ENCODE data around the gene TOB2. TPM values are rescaled to one million over a fixed set of nuclear protein-coding genes. Genes with fewer than 3 reads are reported as not detected.

TOB2 gene
- total and polyA plus RNA-seq, 2 experiments from 2014 or later = 29.6 to 35.7 TPM

- no peaks in the 10 kb centered on the region for H3K36me3 ChIP-seq (ENCODE audit: low read depth)
- no peak overlapping the region for H2AFZ ChIP-seq
- peaks cover 5% of the 10 kb centered on the region; the same call in 1 of the 2 replicates for H3K79me2 ChIP-seq (ENCODE audit: insufficient read depth)
- H3F3A ChIP-seq (ENCODE audit: insufficient read depth) = no peaks in the 10 kb centered on the region
- TF ChIP-seq EZH2 (IDR thresholded peaks at IDR 0.05; ENCODE audit: insufficient read depth, poor library complexity, severe bottlenecking) (no peak), EZH2phosphoT487 (IDR thresholded peaks at IDR 0.05; ENCODE audit: insufficient read depth, low read depth) (no peak)
- no peak overlapping the region for H3K4me2 ChIP-seq (ENCODE audit: unreplicated experiment)
- WGBS, 2 experiments (ENCODE audit: low coverage in 1 of 2, low lambda C conversion rate in 2 of 2, missing lambda C conversion rate in 2 of 2) = 97 to 99% methylated on average over 9 of the region's 9 CpGs
- no peak overlapping the region for H3K27ac ChIP-seq
- no peaks in the 10 kb centered on the region for H3K9me2 ChIP-seq (ENCODE audit: insufficient read depth)
- H3K9ac ChIP-seq = no peak overlapping the region
- no peak for DNase-seq
- no peaks in the 10 kb centered on the region for H4K20me1 ChIP-seq (ENCODE audit: insufficient read depth)
- in situ Hi-C loops (cut with MboI) = no loop called here
- H3K27me3 ChIP-seq (replicated peaks; ENCODE audit: insufficient read depth) = no peaks in the 10 kb centered on the region
- H3K9me3 ChIP-seq (ENCODE audit: low read depth) = no peaks in the 10 kb centered on the region
- no peak overlapping the region for H3K4me3 ChIP-seq
- 0 out of 2 replicates have a peak, but pooled peaks cover 5% of the 10 kb centered on the region for H3K4me1 ChIP-seq (ENCODE audit: insufficient read depth)
Observed at GRCh38 chr22:41418717-41419116, 27.9 kb downstream of the TOB2 start.

- Histone ChIP-seq H3K79me2 (ENCODE audit: insufficient read depth) (peaks cover 9% of the 10 kb centered on the region), H3K4me1 (ENCODE audit: insufficient read depth) (peaks cover 7% of the 10 kb centered on the region), H3K4me3 (no peak overlapping the region), H3K27me3 (replicated peaks; ENCODE audit: insufficient read depth) (no peaks in the 10 kb centered on the region), H3K4me2 (ENCODE audit: unreplicated experiment) (no peak overlapping the region), H3K9me2 (ENCODE audit: insufficient read depth) (no peaks in the 10 kb centered on the region), H3K36me3 (ENCODE audit: low read depth) (no peaks in the 10 kb centered on the region), H2AFZ (no peak overlapping the region), H4K20me1 (ENCODE audit: insufficient read depth) (no peaks in the 10 kb centered on the region), H3F3A (ENCODE audit: insufficient read depth) (no peaks in the 10 kb centered on the region), H3K9ac (no peak overlapping the region), H3K27ac (no peak overlapping the region), H3K9me3 (ENCODE audit: low read depth) (no peaks in the 10 kb centered on the region)
- TF ChIP-seq EZH2phosphoT487 (IDR thresholded peaks at IDR 0.05; ENCODE audit: insufficient read depth, low read depth) (no peak), EZH2 (IDR thresholded peaks at IDR 0.05; ENCODE audit: insufficient read depth, poor library complexity, severe bottlenecking) (no peak)
- WGBS, 2 experiments (ENCODE audit: low coverage in 1 of 2, low lambda C conversion rate in 2 of 2, missing lambda C conversion rate in 2 of 2) = 35 to 36% methylated on average over 13 of the region's 13 CpGs
- in situ Hi-C loops (cut with MboI) = no loop called here
- peak; percentile 39 for DNase-seq
Observed at GRCh38 chr22:41417622-41418390, 28.8 kb downstream of the TOB2 start.

GRCh38 chr22:41415554-41415953 is 31.0 kb downstream of the TOB2 start:
- Histone ChIP-seq H3K79me2 (ENCODE audit: insufficient read depth) (peaks cover 9% of the 10 kb centered on the region), H3K36me3 (ENCODE audit: low read depth) (no peaks in the 10 kb centered on the region), H2AFZ (no peak overlapping the region)

GRCh38 chr22:41411021-41411851 is 35.4 kb downstream of the TOB2 start:
- no peak overlapping the region for H3K27ac ChIP-seq
- H2AFZ ChIP-seq = 0 out of 2 replicates have a peak overlapping the region, but pooled peaks have one; percentile 26
- H3K4me2 ChIP-seq (ENCODE audit: unreplicated experiment) = no peak overlapping the region
- no peaks in the 10 kb centered on the region for H3K36me3 ChIP-seq (ENCODE audit: low read depth)
- H3K9me2 ChIP-seq (ENCODE audit: insufficient read depth) = no peaks in the 10 kb centered on the region
- H3K9ac ChIP-seq = no peak overlapping the region
- peak; percentile 14 for DNase-seq
- TF ChIP-seq EZH2 (IDR thresholded peaks at IDR 0.05; ENCODE audit: insufficient read depth, poor library complexity, severe bottlenecking) (no peak), EZH2phosphoT487 (IDR thresholded peaks at IDR 0.05; ENCODE audit: insufficient read depth, low read depth) (no peak)
- peaks cover 9% of the 10 kb centered on the region for H3K79me2 ChIP-seq (ENCODE audit: insufficient read depth)
- H3K4me1 ChIP-seq (ENCODE audit: insufficient read depth) = peaks cover 13% of the 10 kb centered on the region
- no peaks in the 10 kb centered on the region for H4K20me1 ChIP-seq (ENCODE audit: insufficient read depth)
- no peaks in the 10 kb centered on the region for H3K27me3 ChIP-seq (replicated peaks; ENCODE audit: insufficient read depth)
- WGBS, 2 experiments (ENCODE audit: low coverage in 1 of 2, low lambda C conversion rate in 2 of 2, missing lambda C conversion rate in 2 of 2) = 44 to 48% methylated on average over 11 of the region's 11 CpGs
- no peak overlapping the region for H3K4me3 ChIP-seq
- no peaks in the 10 kb centered on the region for H3F3A ChIP-seq (ENCODE audit: insufficient read depth)
- H3K9me3 ChIP-seq (ENCODE audit: low read depth) = no peaks in the 10 kb centered on the region
- in situ Hi-C loops (cut with MboI) = no loop called here

More at GRCh38 chr22:41415554-41415953, 31.0 kb downstream of the TOB2 start:
- H3K27me3 ChIP-seq (replicated peaks; ENCODE audit: insufficient read depth) = no peaks in the 10 kb centered on the region
- TF ChIP-seq EZH2phosphoT487 (IDR thresholded peaks at IDR 0.05; ENCODE audit: insufficient read depth, low read depth) (no peak), EZH2 (IDR thresholded peaks at IDR 0.05; ENCODE audit: insufficient read depth, poor library complexity, severe bottlenecking) (no peak)
- 94 to 97% methylated on average over 4 of the region's 4 CpGs for WGBS, 2 experiments (ENCODE audit: low coverage in 1 of 2, low lambda C conversion rate in 2 of 2, missing lambda C conversion rate in 2 of 2)
- in situ Hi-C loops (cut with MboI) = no loop called here
- H3K9ac ChIP-seq = no peak overlapping the region
- H3F3A ChIP-seq (ENCODE audit: insufficient read depth) = no peaks in the 10 kb centered on the region
- DNase-seq = no peak
- H3K4me3 ChIP-seq = no peak overlapping the region
- no peak overlapping the region for H3K4me2 ChIP-seq (ENCODE audit: unreplicated experiment)
- H3K9me3 ChIP-seq (ENCODE audit: low read depth) = no peaks in the 10 kb centered on the region
- peaks cover 13% of the 10 kb centered on the region for H3K4me1 ChIP-seq (ENCODE audit: insufficient read depth)
- no peaks in the 10 kb centered on the region for H3K9me2 ChIP-seq (ENCODE audit: insufficient read depth)
- no peak overlapping the region for H3K27ac ChIP-seq
- no peaks in the 10 kb centered on the region for H4K20me1 ChIP-seq (ENCODE audit: insufficient read depth)

Data from GM23248 (cell line).